GM10248 (cell line): Measurements from ENCODE around the gene EREG.

ENCODE experiments used
- CTCF ChIA-PET: fragments of 300-600 bp; sonication (Branson Sonifier 250); formaldehyde crosslinking; extraction: SDS; loops from one replicate; lab custom pipeline; 2021; ENCODE audit warnings: antibody characterized with exemption; lab: Yijun Ruan, JAX
- POLR2A ChIA-PET: fragments of 350-650 bp; sonication (Branson Sonifier 250); formaldehyde crosslinking; extraction: SDS; loops from one replicate; lab custom pipeline; 2020; ENCODE audit warnings: antibody characterized with exemption; lab: Yijun Ruan, JAX
- DNase-seq: peaks from one replicate; pipeline ENCODE4 v3.0.0; 2012; ENCODE audit errors: extremely low spot score
- CTCF ChIP-seq: IDR thresholded peaks from 2 replicates; pipeline ENCODE4 v1.5.1; 2012; ENCODE audit warnings: mild to moderate bottlenecking, low read depth; ENCODE audit errors: extremely low read depth, missing control alignments, control extremely low read depth

The EREG gene

DNA sequence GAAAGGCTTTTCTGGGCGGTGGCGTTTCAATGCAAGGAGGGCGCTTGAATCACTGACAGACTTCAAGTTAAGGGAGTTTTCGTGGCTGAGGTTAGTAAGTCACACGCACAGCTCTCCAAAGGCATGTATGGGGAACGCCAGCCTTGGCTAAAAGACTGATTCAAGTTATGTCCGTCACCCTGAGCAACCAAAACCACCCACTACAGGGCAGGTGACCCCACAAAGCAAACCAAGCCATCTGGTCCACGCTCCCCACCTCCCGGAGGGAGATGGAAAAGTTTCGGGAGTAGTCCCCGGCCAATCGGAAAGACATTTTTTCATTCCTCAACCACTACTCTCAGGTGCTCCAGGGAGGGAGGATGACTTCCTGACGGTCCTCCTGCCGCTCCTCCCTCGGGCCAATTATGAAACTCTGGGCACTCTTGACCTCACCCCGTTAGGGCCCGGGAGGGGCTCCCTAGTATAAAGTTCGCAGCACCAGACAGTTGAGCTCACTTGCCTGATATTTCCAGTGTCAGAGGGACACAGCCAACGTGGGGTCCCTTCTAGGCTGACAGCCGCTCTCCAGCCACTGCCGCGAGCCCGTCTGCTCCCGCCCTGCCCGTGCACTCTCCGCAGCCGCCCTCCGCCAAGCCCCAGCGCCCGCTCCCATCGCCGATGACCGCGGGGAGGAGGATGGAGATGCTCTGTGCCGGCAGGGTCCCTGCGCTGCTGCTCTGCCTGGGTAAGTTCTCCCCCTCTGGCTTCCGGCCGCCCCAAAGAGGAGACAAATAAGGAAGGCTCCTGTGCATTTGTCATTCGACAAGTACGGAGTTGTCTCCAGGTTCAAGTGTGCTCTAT lies at the start of gene EREG:
Gene EREG (plus strand): TSS at position 494 of the 840 bp plus-strand sequence. CDS start 164 bp downstream, at position 658.
- DNase-seq = peak; percentile 25
- ChIA-PET POLR2A (no interaction called here), CTCF (no interaction called here)
- no peak for TF ChIP-seq CTCF

- DNase-seq = no peak
- TF ChIP-seq CTCF = no peak
- POLR2A ChIA-PET = no interaction called here
- CTCF ChIA-PET = interaction anchor here (1.1 to 1.8 kb wide), 3 partner anchors 87 to 181 kb away, joined by 3 to 8 read pairs (median 4); no protein-coding TSS in a partner anchor
These were observed 49.6 kb upstream of the EREG start for GRCh38 chr4:74315376-74315775.

DNA sequence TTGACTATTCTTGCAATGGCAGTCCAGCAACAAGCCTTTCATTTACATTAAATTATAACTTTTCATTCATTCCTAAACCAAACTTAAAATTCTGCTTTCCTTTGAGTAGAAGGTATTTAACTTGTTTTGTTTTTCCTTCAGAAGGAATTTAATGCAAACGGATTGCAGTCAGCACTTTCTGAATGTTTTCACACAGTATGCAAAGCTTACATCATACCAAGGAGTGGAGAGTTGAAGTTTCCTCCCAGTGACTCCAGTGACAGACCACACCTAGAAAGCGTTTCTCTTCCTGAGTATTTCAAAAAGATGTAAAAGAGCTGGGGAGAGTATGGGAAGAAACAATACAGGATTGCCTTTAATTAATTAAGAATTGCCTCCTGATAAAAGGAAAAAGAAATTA lies 48.5 kb upstream of the EREG start:
- CTCF ChIA-PET = interaction anchor here (1.3 to 1.6 kb wide), 2 partner anchors 88 to 306 kb away, joined by 4 read pairs; no protein-coding TSS in a partner anchor
- TF ChIP-seq CTCF = no peak
- DNase-seq = no peak
- POLR2A ChIA-PET = no interaction called here

DNA sequence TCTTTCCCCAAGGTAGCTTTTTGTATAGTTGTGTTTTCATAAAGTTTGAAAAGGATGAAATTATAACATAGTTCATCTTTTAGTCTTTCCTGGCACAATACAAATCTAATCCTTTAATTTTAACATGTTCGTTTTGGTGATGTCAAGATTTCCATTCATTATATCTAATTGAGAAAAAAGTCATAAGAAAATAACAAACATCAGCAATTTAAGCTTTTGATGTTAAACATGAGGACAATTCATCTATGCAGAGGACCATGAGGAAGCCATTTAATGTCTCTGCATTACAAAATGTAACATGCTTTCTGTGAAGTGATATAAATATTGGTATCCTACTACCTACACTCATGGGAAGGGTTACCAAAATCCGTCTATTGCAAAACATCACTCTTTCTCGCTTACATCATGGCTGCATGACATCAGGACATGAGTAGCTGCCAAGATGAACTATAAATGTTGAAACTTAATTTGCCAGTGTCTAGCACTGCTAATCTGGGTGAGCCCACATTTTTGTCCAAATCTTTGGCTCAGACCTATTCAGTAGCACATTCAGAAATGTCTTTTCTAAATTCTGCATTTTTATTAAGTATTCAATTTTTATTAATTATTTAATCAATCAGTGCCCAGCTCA lies 47.2 kb upstream of the EREG start:
- POLR2A ChIA-PET = no interaction called here
- DNase-seq = no peak
- CTCF ChIA-PET = interaction anchor here (1.0 to 5.3 kb wide), 9 partner anchors 16 to 358 kb away, joined by 3 to 66 read pairs (median 4); no protein-coding TSS in a partner anchor
- TF ChIP-seq CTCF = no peak

DNA sequence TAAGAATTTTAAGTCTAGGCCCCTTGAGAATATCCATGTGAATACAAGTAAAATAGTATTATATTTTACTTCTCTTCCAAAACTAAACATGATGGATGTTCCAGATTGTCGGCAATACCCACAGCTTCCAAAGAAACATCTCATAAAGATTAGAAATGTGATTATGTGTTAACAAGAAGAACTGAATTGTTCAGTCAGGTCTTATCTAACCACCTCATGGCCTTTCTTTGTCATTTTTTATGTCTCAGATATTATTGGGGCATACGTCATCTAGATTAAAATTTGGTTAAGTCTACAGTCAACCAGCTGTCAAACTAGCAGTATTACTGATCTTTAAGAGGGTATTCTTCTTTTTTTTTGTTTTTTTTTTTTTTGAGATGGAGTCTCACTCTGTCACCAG lies 46.7 kb upstream of the EREG start:
- CTCF ChIA-PET = interaction anchor here (1.0 to 5.3 kb wide), 8 partner anchors 17 to 357 kb away, joined by 3 to 66 read pairs (median 5); no protein-coding TSS in a partner anchor
- no peak for DNase-seq
- POLR2A ChIA-PET = no interaction called here
- TF ChIP-seq CTCF = no peak

- ChIA-PET CTCF (interaction anchor here (0.7 to 5.3 kb wide), 23 partner anchors 10 to 1405 kb away, joined by 3 to 66 read pairs (median 4); partner anchors contain the start of gene USO1), POLR2A (no interaction called here)
- DNase-seq = no peak
- TF ChIP-seq CTCF = no peak
These were observed 45.5 kb upstream of the EREG start for GRCh38 chr4:74319470-74319869.
